Brain pericyte (primary cell): ENCODE results near the gene FLT1.

Source experiments
- DNase-seq: peaks from one replicate; pipeline ENCODE4 v3.0.0-alpha.2; 2012; ENCODE audit warnings: low read depth, low spot score

The FLT1 gene

DNA sequence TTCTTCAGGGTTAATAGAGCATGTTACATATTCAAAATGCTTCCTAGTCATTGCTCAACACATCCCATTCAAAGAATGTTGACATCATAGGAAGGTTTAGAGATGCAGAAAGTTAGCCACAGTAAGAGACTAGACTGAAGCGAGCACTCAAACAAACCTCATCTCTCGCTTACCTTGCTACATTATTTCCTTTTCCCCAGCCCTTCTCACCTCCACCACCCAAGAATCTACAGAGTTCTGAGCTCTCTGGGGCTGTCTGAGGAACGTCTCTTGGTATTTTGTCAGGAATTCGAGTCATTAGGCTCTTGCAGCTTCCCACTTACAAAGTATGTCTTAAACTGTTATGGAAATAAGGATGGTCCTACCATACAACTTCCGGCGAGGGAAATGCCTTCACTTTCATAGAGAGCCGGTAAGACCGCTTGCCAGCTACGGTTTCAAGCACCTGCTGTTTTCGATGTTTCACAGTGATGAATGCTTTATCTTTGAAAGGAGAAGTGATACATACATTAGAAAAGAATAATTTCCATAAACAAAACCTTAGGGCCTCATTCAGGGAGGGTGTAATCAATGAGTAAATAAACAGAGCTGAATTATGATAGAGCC, 65.1 kb downstream of the FLT1 start:
- DNase-seq, result no peak

- DNase-seq, result no peak
Measured at GRCh38 chr13:28429096-28429495, 65.8 kb downstream of the FLT1 start.

- no peak for DNase-seq
Measured at GRCh38 chr13:28426381-28426780, 68.5 kb downstream of the FLT1 start.

- no peak for DNase-seq
Measured at GRCh38 chr13:28425793-28426192, 69.1 kb downstream of the FLT1 start.

GRCh38 chr13:28424541-28424940, 70.4 kb downstream of the FLT1 start:
- DNase-seq, result no peak

DNA sequence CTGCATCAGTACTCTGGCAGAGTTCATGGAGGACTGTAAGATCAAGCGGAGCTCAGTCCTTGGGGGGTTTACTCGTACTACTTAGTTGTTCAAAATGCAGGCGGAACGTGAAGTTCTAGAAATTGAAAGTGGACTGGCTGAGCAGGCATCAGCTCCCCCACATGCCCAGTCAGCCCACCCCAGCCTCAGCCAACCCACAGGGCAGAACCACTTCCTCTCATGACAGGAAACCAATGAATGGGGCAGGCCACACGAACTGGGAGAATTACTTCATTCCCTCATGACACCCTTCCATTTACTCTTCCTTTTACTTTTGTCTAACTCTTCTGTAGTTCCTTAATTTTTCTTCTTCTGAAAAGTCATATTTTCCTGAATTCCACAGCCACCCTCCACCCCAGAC, 71.9 kb downstream of the FLT1 start:
- DNase-seq, result no peak

DNA sequence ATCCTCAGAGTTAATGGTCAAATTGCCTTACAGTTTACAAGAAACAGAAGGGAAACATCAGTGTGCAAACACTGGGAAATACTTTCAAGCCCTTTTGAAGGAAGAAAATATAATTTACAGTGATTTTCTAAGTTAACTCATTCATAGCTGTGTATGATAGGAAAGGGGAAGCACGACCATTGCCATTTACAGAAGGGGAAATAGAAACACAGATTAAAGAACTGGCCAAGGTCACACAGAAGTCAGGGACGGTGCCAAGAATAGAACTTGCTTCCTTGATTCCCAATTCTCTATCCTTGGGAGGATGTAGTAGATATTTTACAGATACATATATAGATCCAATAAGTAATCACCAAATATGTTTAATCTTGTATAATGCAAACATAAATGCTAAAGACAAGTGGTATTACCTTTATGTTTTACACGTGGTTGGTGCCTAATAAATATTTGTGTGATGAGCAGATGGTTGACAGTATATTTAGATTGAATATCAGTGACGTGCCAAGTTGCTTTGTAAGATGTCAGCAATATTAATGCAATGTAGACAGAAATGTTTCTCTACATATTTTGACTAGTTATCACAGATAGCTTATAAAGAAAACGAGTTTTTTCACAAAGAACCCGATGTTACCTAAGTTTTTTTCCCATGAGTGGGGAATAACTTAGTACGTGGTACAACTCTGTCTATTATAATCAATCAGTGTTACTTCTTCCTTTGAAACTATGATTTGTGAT, 73.1 kb downstream of the FLT1 start:
- DNase-seq, result no peak

DNA sequence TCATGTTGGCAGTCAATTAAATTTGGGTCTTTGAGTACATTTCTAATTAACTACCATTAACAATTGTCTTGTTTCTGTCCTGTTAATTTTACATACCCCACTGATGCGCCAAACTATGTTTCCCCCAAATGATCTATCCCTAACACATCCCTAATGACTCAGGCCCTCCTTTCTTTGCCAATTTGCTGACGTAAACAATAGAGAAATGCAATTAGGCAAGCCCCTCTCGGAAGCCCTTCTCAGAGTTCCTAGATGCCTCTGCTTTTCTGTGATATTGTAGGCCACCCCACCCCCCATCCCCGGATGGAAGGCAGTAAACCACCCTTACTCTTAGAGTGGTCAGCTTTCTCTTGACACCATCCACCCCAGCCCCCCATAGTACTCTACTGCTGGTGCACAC, 74.2 kb downstream of the FLT1 start:
- no peak for DNase-seq

GRCh38 chr13:28415994-28416421, 78.9 kb downstream of the FLT1 start:
- DNase-seq, result no peak

DNA sequence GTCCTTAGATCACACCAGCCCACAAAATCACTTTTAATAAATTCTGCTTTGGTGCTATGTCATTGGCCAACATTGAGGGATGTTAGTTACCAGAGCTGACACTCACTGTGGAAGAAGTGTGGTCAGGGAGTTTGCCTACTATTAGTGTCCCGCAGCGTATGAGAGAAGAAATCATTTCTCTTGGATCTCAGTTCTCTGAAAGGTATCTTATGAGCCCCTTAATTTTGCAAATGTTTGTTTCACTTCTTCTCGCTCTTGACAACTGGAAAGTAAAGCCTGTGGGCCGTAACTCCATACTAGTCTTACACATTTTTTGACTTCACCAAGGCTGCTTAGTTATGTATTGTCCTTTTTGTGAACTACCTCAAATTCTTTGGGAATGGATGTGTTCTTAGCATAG, 80.9 kb downstream of the FLT1 start:
- DNase-seq, result no peak

- no peak for DNase-seq
Measured at GRCh38 chr13:28412981-28413380, 81.9 kb downstream of the FLT1 start.

GRCh38 chr13:28411831-28412353, 83.0 kb downstream of the FLT1 start:
- no peak for DNase-seq

DNA sequence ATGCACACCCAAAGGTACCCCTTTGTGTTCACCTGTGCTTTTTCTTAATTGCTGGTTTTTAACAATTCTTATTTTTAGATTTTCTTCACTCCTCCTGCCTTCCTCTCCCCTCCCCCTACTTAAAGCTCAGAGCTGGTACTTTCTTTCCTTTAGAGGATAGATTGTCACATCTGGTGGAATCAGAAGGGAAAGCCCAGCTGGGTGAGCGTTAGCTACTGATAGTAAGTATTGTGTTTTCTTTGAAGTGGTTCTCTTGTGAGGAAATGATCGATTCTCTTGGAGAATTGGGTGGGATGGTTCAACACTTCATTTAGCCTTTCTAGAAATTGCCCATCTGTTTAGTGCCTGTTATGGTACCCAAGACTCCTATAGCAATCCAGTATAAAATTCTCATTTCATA, 84.8 kb downstream of the FLT1 start:
- no peak for DNase-seq

GRCh38 chr13:28409648-28410047, 85.3 kb downstream of the FLT1 start:
- DNase-seq, result no peak

DNA sequence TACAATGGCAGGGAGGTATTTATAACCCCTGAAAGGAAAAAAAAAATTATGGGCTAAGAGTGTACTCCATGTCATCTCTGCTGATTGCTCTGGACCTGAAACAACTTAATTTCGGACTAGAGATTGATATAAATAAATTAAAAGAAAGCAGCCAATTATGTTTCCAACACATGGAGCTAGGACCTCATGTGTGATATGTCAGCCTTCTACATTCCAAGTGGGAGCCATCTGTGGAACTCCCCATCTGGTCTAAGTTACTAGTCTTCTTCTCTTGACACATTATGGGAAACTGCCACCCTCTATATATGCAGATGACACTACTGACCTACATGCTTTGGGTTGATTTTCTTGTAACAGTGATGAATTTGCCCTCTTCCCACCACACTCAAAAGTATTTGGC, 86.1 kb downstream of the FLT1 start:
- DNase-seq, result no peak

DNA sequence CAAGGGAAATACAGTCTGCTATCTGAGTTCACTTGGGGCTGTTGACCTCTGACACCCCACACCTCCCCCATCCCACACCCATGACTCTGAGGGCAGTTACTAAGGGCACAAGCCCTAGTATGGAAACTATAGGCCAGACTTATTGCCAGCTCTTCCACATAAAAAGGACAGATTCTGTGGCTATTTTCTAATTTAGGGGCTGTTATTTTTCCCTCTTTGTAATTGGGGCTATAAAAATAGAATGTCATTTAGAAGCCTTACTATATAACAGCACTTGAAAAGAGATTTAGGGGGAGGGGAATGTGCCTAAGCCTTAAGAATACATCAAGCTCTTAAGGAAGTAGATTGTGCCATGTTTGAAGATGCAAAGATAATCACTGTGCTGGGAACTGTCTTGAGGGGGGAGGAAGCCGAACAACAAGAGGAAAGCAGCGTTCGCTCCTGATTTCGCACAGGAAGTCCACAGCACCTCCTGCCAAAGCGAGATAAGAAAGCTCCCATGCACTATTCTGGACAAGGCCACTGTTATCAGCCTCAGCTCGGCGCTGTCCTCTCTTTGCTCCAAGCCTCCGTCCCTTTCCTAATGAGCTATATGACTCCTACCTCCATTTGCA, 86.6 kb downstream of the FLT1 start:
- DNase-seq, result no peak

DNA sequence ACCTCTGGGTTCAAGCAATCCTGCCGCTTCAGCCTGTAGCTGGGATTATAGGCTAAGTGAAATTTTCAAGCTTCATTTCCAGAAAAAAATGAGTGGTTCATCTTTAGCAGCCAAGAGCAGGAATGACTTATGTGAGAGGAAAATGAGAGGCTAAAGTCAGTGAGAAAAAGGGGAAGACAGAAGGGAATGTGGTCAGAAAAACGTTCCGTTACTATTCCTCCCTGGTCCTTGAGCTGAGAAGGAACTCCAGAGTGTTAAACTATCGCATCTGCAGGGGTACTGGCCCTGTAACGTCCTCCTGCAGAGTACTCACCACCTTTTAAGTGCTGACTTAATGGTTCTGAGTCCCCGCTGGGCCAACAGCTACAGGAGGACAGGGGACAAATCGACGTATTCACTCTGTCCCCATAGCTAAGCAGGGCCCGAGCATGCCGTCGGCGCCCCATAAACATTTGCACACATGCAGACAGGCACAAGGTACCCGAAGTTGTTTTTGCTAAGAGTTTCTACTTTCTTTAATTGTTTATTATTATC, 88.1 kb downstream of the FLT1 start:
- no peak for DNase-seq

- no peak for DNase-seq
Measured at GRCh38 chr13:28402057-28402381, 92.9 kb downstream of the FLT1 start.

- DNase-seq, result peak; percentile 4
Measured at GRCh38 chr13:28401303-28402056, 93.4 kb downstream of the FLT1 start.

GRCh38 chr13:28396053-28396452, 98.9 kb downstream of the FLT1 start:
- no peak for DNase-seq

DNA sequence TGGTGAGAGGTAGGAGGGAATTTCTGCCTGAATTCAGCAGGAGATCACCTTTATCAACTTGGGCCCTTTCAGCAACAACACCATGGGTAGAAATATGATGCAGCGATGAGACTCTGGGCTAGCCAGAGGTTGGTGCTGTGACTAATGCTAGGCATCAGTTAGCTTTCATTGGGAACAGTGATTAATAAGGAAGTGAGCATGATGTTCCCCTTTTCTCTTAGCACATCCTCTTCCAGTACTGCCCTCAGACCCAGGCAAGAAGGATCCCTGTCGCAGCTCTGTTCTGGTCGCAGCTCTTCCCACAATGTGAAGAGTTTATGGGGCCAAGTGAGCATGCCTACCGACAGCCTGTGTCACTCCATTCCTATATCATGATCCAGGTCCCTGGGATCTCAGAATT, 100.5 kb downstream of the FLT1 start:
- no peak for DNase-seq

- no peak for DNase-seq
Measured at GRCh38 chr13:28392896-28393505, 101.9 kb downstream of the FLT1 start.
